ENCODE results near the gene VAMP1. TPM values are rescaled to one million over a fixed set of nuclear protein-coding genes. Genes with fewer than 3 reads are reported as not detected.

The VAMP1 gene
- total and polyA plus RNA-seq, 10 of the 15 experiments (the other 5 are each of a cell fraction or from before 2014, with no cell fraction given) = 4.8 to 123 (median 27.5) TPM

GRCh38 chr12:6461401-6462233 is 8.9 kb downstream of the VAMP1 start (continued):
- no peak; the same call in 1 of the 2 replicates for TF ChIP-seq IRF3 (IDR thresholded peaks at IDR 0.05)
- TF ChIP-seq HDGF (IDR thresholded peaks at IDR 0.05) = peak; percentile 68; the same call in 1 of the 2 replicates
- no peak for TF ChIP-seq HDAC6 (IDR thresholded peaks at IDR 0.05; ENCODE audit: unreplicated experiment)
- peak in 1 of 2 experiments; percentile 97; a peak in 2 of 4 replicates for TF ChIP-seq ETV6 (conservative IDR thresholded peaks at IDR 0.05 in 1 of 2, IDR thresholded peaks at IDR 0.05 in 1 of 2; ENCODE audit: borderline replicate concordance in 1 of 2, low read depth in 1 of 2)
- peak; percentile 79; the same call in 1 of the 2 replicates for TF ChIP-seq TCF12 (IDR thresholded peaks at IDR 0.05; ENCODE audit: low read depth, low read length)
- peak; percentile 72 for TF ChIP-seq MEF2B (IDR thresholded peaks at IDR 0.05; ENCODE audit: partially characterized antibody, poor library complexity, severe bottlenecking)
- peak; percentile 72; the same call in 1 of the 2 replicates for TF ChIP-seq NFIC (IDR thresholded peaks at IDR 0.05; ENCODE audit: low read depth, low read length)
- TF ChIP-seq CREB1 (IDR thresholded peaks at IDR 0.05; ENCODE audit: low read depth) = peak; percentile 81; the same call in 1 of the 2 replicates
- TF ChIP-seq, protein P1, sequence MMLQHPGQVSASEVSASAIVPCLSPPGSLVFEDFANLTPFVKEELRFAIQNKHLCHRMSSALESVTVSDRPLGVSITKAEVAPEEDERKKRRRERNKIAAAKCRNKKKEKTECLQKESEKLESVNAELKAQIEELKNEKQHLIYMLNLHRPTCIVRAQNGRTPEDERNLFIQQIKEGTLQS (IDR thresholded peaks at IDR 0.05; ENCODE audit: borderline replicate concordance, extremely low read depth, low read depth, low read length) = no peak
- peak; percentile 88; the same call in 1 of the 2 replicates for TF ChIP-seq GATAD2B (conservative IDR thresholded peaks at IDR 0.05; ENCODE audit: low read depth)
